Endothelial cell of umbilical vein (primary cell): ENCODE data around the gene GPR17. TPM values are rescaled to one million over a fixed set of nuclear protein-coding genes. Genes with fewer than 3 reads are reported as not detected.
A peak's percentile ranks its signal among the peaks of the same experiment; 100 is the strongest.

ENCODE experiments used
- BruUV-seq: library from RNA; stranded (reverse); fragments of 400-500 nt; replicated peaks from 2 replicates; lab custom pipeline; 2021; lab: Mats Ljungman, UMichigan
- CTCF ChIA-PET: fragments of 300-600, 350-600 bp; sonication (Branson Sonifier 250); formaldehyde crosslinking; loops from one replicate; lab custom pipeline; 2021; ENCODE audit warnings: antibody characterized with exemption, inconsistent platforms; lab: Charles Lee
- POLR2A ChIA-PET: fragments of 300-600, 350-600 bp; sonication (Branson Sonifier 250); formaldehyde crosslinking; loops from one replicate; lab custom pipeline; 2021; ENCODE audit warnings: antibody characterized with exemption, inconsistent platforms; lab: Charles Lee
- DNase-seq: peaks from one replicate; pipeline ENCODE4 v3.0.0-alpha.2; 2011; ENCODE audit warnings: low read depth, low spot score
- FAIRE-seq: peaks from 2 replicates; lab custom pipeline; 2011; peaks lifted over from hg19 to GRCh38; lab: Jason Lieb, UNC
- H2AFZ ChIP-seq: 2 replicates; pipeline ENCODE4 v1.6.0; 2012; ENCODE audit warnings: low read depth, low read length, control low read depth, inconsistent platforms
- H3K27ac ChIP-seq: 2 replicates; pipeline ENCODE4 v1.5.1; 2011; ENCODE audit warnings: low read depth, mild to moderate bottlenecking, control low read depth, low read length, moderate library complexity; ENCODE audit not compliant: insufficient read depth
- H3K27me3 ChIP-seq, 2 experiments: 2 replicates each; pipeline versions ENCODE4 v1.6.0 to v1.6.1; 2011; ENCODE audit warnings: low read length in 2 of 2, mixed read lengths in 1 of 2; ENCODE audit not compliant: control insufficient read depth in 2 of 2, insufficient read depth in 2 of 2
- H3K36me3 ChIP-seq, 2 experiments: 2 replicates in 1 of 2; 3 replicates in 1 of 2; pipeline ENCODE4 v1.5.1; 2011; ENCODE audit warnings: low read length in 2 of 2, mild to moderate bottlenecking in 1 of 2, moderate library complexity in 1 of 2; ENCODE audit not compliant: control insufficient read depth in 2 of 2, insufficient read depth in 2 of 2; ENCODE audit errors: extremely low read depth in 1 of 2
- H3K4me1 ChIP-seq: 3 replicates; pipeline ENCODE4 v1.5.1; 2011; ENCODE audit warnings: mild to moderate bottlenecking, low read length; ENCODE audit not compliant: control insufficient read depth, insufficient read depth; ENCODE audit errors: extremely low read depth
- H3K4me2 ChIP-seq: 2 replicates; pipeline ENCODE4 v1.6.1; 2011; ENCODE audit warnings: low read length, control low read depth, mixed read lengths; ENCODE audit not compliant: insufficient read depth
- H3K4me3 ChIP-seq, 3 experiments: fragments of 200-600 bp in 1 of 3; sonication (generic), shearing (Covaris generic) in 1 of 3; replicated peaks in 1 of 3; 2 replicates each; pipeline ENCODE4 v1.5.1; 2011 to 2016; ENCODE audit warnings: control low read depth in 3 of 3, low read length in 3 of 3, mild to moderate bottlenecking in 2 of 3, inconsistent platforms in 1 of 3, low read depth in 1 of 3, moderate library complexity in 1 of 3; ENCODE audit not compliant: insufficient read depth in 1 of 3
- H3K79me2 ChIP-seq: 2 replicates; pipeline ENCODE4 v1.6.0; 2012; ENCODE audit warnings: low read length, inconsistent platforms; ENCODE audit not compliant: control insufficient read depth, insufficient read depth
- H3K9ac ChIP-seq: replicated peaks from 2 replicates; pipeline ENCODE3; 2011; ENCODE audit warnings: low read length, control low read depth; ENCODE audit not compliant: insufficient read depth; ENCODE audit errors: extremely low read depth
- H3K9me1 ChIP-seq: replicated peaks from 3 replicates; pipeline ENCODE4 v1.6.0; 2011; ENCODE audit warnings: mild to moderate bottlenecking, low read length; ENCODE audit not compliant: control insufficient read depth, insufficient read depth; ENCODE audit errors: extremely low read depth
- H3K9me3 ChIP-seq: replicated peaks from 2 replicates; pipeline ENCODE4 v1.5.1; 2012; ENCODE audit warnings: low read length, inconsistent platforms; ENCODE audit not compliant: control insufficient read depth, insufficient read depth
- H4K20me1 ChIP-seq: replicated peaks from 2 replicates; pipeline ENCODE3; 2011; ENCODE audit warnings: mild to moderate bottlenecking, low read length; ENCODE audit not compliant: control insufficient read depth, insufficient read depth; ENCODE audit errors: extremely low read depth
- EZH2 ChIP-seq: IDR thresholded peaks from 2 replicates; pipeline ENCODE4 v1.6.1; 2012; ENCODE audit warnings: borderline replicate concordance, low read depth, mild to moderate bottlenecking, moderate library complexity, low read length, inconsistent platforms; ENCODE audit not compliant: severe bottlenecking
- FOS ChIP-seq: IDR thresholded peaks from 2 replicates; pipeline ENCODE4 v1.6.1; 2011; ENCODE audit warnings: mild to moderate bottlenecking, low read length, moderate library complexity, borderline replicate concordance; ENCODE audit not compliant: insufficient read depth
- GATA2 ChIP-seq: IDR thresholded peaks from 2 replicates; pipeline ENCODE4 v1.7.0; 2011; ENCODE audit warnings: low read depth, mild to moderate bottlenecking, moderate library complexity, mixed read lengths, low read length; ENCODE audit not compliant: insufficient read length, insufficient read depth
- JUN ChIP-seq: IDR thresholded peaks from 2 replicates; pipeline ENCODE4 v1.6.1; 2011; ENCODE audit warnings: borderline replicate concordance, low read depth; ENCODE audit not compliant: insufficient read length, insufficient read depth
- MAX ChIP-seq: IDR thresholded peaks from 2 replicates; pipeline ENCODE4 v1.6.1; 2011; ENCODE audit not compliant: insufficient read depth, insufficient read length
- MYC ChIP-seq: IDR thresholded peaks from one replicate; pipeline ENCODE4 v1.6.1; 2011; ENCODE audit warnings: mild to moderate bottlenecking, low read depth, low read length
- POLR2A ChIP-seq: IDR thresholded peaks from 2 replicates; pipeline ENCODE4 v1.6.1; 2012; ENCODE audit warnings: low read depth, mild to moderate bottlenecking, control low read depth, low read length
- dilution Hi-C: fragments of 300-500 bp; cut with MboI; formaldehyde crosslinking; loops from one replicate; pipeline ENCODE4 v1.15.0; 2019; ENCODE audit warnings: low sequenced_read_pairs; ENCODE audit not compliant: extremely low pct_ligation_motif_present
- intact Hi-C: fragments of 100-400 bp; cut with micrococcal nuclease; formaldehyde crosslinking; loops from one replicate; pipeline ENCODE4 v1.10.0; 2022
- polyA plus RNA-seq, 4 experiments: library from polyadenylated mRNA; depleted of rRNA in 3 of 4; stranded (reverse) in 3 of 4; unstranded in 1 of 4; fragments of >200 nt; gene quantifications; 2 replicates each; pipeline versions ENCODE4 v1.2.1 to v1.2.3, GENCODE V29; 2011 to 2012; ENCODE audit warnings: missing spikeins in 1 of 4
- total RNA-seq: library from RNA; stranded (reverse); gene quantifications from 2 replicates; pipeline ENCODE4 v1.2.3, GENCODE V29; 2021

Gene GPR17
- total and polyA plus RNA-seq, 2 donors (not counting 3 experiments of a cell fraction or from before 2014, with no cell fraction given), result 0.10 TPM; not detected in 1

GRCh38 chr2:127663566-127664064, 17.7 kb downstream of the GPR17 start:
- Histone ChIP-seq H3K36me3 (no peaks in the 10 kb centered on the region), H2AFZ (peak overlapping the region; percentile 46), H3K4me1 (peaks cover 55% of the 10 kb centered on the region), H3K4me2 (peak overlapping the region; percentile 31), H3K27me3 (no peaks in the 10 kb centered on the region), H3K9me1 (no peaks in the 10 kb centered on the region), H3K9ac (peak overlapping the region; percentile 41), H3K4me3 (no peak overlapping the region), H3K79me2 (no peaks in the 10 kb centered on the region), H3K27ac (peak overlapping the region; percentile 62), H3K9me3 (no peaks in the 10 kb centered on the region), H4K20me1 (no peaks in the 10 kb centered on the region)
- FAIRE-seq, result no peak
- DNase-seq, result no peak
- intact Hi-C loops, result loop anchor here (1.0 kb wide), 1 partner anchor 9 kb away; no protein-coding TSS in a partner anchor
- dilution Hi-C loops, result no loop called here
- BruUV-seq, result no TSS peak
- ChIA-PET CTCF (interaction anchor here (0.6 to 6.9 kb wide), 7 partner anchors 9 to 265 kb away, joined by 3 to 37 read pairs (median 9); partner anchors contain the start of gene LIMS2), POLR2A (no interaction called here)
- no peak for TF ChIP-seq MYC
- TF ChIP-seq POLR2A, result no peak
- no peak for TF ChIP-seq FOS
- TF ChIP-seq JUN, result no peak
- TF ChIP-seq MAX, result no peak
- no peak for TF ChIP-seq EZH2
- no peak for TF ChIP-seq GATA2
